HCT116 (cell line): Measurements from ENCODE around the gene TXLNA. TPM values are rescaled to one million over a fixed set of nuclear protein-coding genes. Genes with fewer than 3 reads are reported as not detected.
A peak's percentile ranks its signal among the peaks of the same experiment; 100 is the strongest.

ENCODE experiments used
- ATAC-seq: fragments of 200-7000 bp; cut with Tn5 transposase; 2 replicates; pipeline ENCODE4 v1.9.1; 2020; ENCODE audit warnings: mild to moderate bottlenecking, moderate library complexity
- BruUV-seq: library from RNA; stranded (reverse); fragments of 400-500 nt; replicated peaks from 2 replicates; lab custom pipeline; 2021; lab: Mats Ljungman, UMichigan
- CTCF ChIA-PET: fragments of 300-600 bp; sonication (Branson Sonifier 250); formaldehyde crosslinking; loops from one replicate; lab custom pipeline; 2021; ENCODE audit warnings: antibody characterized with exemption; lab: Charles Lee
- POLR2A ChIA-PET: fragments of 300-600, 350-600 bp; sonication (Branson Sonifier 250); formaldehyde crosslinking; loops from one replicate; lab custom pipeline; 2021; ENCODE audit warnings: antibody characterized with exemption; lab: Charles Lee
- RAD21 ChIA-PET, 2 experiments: fragments of 300-600 bp; sonication (Branson Sonifier 250); formaldehyde crosslinking; loops; one replicate each; lab custom pipeline; 2023; ENCODE audit warnings: low total read pairs in 2 of 2; ENCODE audit not compliant: uncharacterized antibody in 2 of 2, unreplicated experiment in 2 of 2, low non-redundant PET in 1 of 2; lab: Charles Lee
- DNase-seq: peaks from one replicate; pipeline ENCODE4 v3.0.0-alpha.2; 2010; ENCODE audit warnings: low read depth, low spot score
- H2AFZ ChIP-seq: fragments of 200-600 bp; shearing (Covaris generic), sonication (generic); 2 replicates; pipeline ENCODE4 v1.6.1; 2017; ENCODE audit warnings: low read depth, mixed run types, mixed read lengths, antibody characterized with exemption, low read length; ENCODE audit not compliant: poor library complexity, severe bottlenecking
- H3K27ac ChIP-seq: 2 replicates; pipeline ENCODE4 v1.5.1; 2012; ENCODE audit warnings: low read depth, low read length
- H3K27me3 ChIP-seq: fragments of 200-600 bp; sonication (generic); 2 replicates; pipeline ENCODE4 v1.6.1; 2016; ENCODE audit warnings: mixed run types, low read length, mixed read lengths; ENCODE audit not compliant: insufficient read depth
- H3K36me3 ChIP-seq, 2 experiments: fragments of 200-500 bp in 1 of 2; fragments of 200-600 bp in 1 of 2; sonication (Bioruptor generic) in 1 of 2; sonication (generic) in 1 of 2; 2 replicates each; pipeline versions ENCODE4 v1.5.1 to v1.6.1; 2014 to 2016; ENCODE audit warnings: low read length in 2 of 2, inconsistent platforms in 1 of 2, mixed read lengths in 1 of 2, mixed run types in 1 of 2; ENCODE audit not compliant: insufficient read depth in 2 of 2, control insufficient read depth in 1 of 2
- H3K4me1 ChIP-seq, 2 experiments: fragments of 200-600 bp in 1 of 2; sonication (generic) in 1 of 2; 2 replicates each; pipeline versions ENCODE4 v1.5.1 to v1.6.1; 2012 to 2017; ENCODE audit warnings: low read length in 2 of 2, inconsistent platforms in 1 of 2, mild to moderate bottlenecking in 1 of 2, mixed read lengths in 1 of 2, mixed run types in 1 of 2, moderate library complexity in 1 of 2; ENCODE audit not compliant: insufficient read depth in 2 of 2, control insufficient read depth in 1 of 2
- H3K4me2 ChIP-seq: fragments of 200-600 bp; sonication (generic); 2 replicates; pipeline ENCODE4 v1.6.1; 2017; ENCODE audit warnings: mixed run types, low read length, mixed read lengths
- H3K4me3 ChIP-seq, 2 experiments: fragments of 200-600 bp in 1 of 2; sonication (generic) in 1 of 2; replicated peaks in 1 of 2; 2 replicates each; pipeline ENCODE4 v1.5.1; 2011 to 2016; ENCODE audit warnings: low read length in 2 of 2, control low read depth in 1 of 2, low read depth in 1 of 2, mild to moderate bottlenecking in 1 of 2, mixed read lengths in 1 of 2, mixed run types in 1 of 2
- H3K79me2 ChIP-seq: fragments of 200-600 bp; sonication (generic); 2 replicates; pipeline ENCODE4 v1.6.1; 2017; ENCODE audit warnings: mild to moderate bottlenecking, mixed run types, low read length, moderate library complexity, mixed read lengths; ENCODE audit not compliant: insufficient read depth
- H3K9ac ChIP-seq: fragments of 200-600 bp; sonication (generic); 2 replicates; pipeline ENCODE4 v1.6.1; 2016; ENCODE audit warnings: low read length, mixed read lengths
- H3K9me2 ChIP-seq: fragments of 200-600 bp; sonication (generic), shearing (Covaris generic); 2 replicates; pipeline ENCODE4 v1.6.1; 2017; ENCODE audit warnings: mixed run types, mild to moderate bottlenecking, moderate library complexity; ENCODE audit not compliant: insufficient read depth
- H3K9me3 ChIP-seq, 2 experiments: fragments of 200-500 bp in 1 of 2; fragments of 200-600 bp in 1 of 2; sonication (Bioruptor generic) in 1 of 2; sonication (generic) in 1 of 2; 2 replicates each; pipeline ENCODE4 v1.6.1; 2014 to 2017; ENCODE audit warnings: low read length in 2 of 2, mixed read lengths in 2 of 2, inconsistent platforms in 1 of 2, low read depth in 1 of 2, mild to moderate bottlenecking in 1 of 2, mixed run types in 1 of 2, moderate library complexity in 1 of 2; ENCODE audit not compliant: control insufficient read depth in 1 of 2, insufficient read depth in 1 of 2
- H4K20me1 ChIP-seq: fragments of 200-600 bp; sonication (generic), shearing (Covaris generic); 2 replicates; pipeline ENCODE4 v1.6.1; 2017; ENCODE audit warnings: mixed run types, mild to moderate bottlenecking, moderate library complexity; ENCODE audit not compliant: insufficient read depth
- ATF3 ChIP-seq: IDR thresholded peaks from 2 replicates; pipeline ENCODE4 v1.6.1; 2012
- CBX3 ChIP-seq: IDR thresholded peaks from 2 replicates; pipeline ENCODE4 v1.6.1; 2012; ENCODE audit warnings: low read depth
- CEBPB ChIP-seq: IDR thresholded peaks from 2 replicates; pipeline ENCODE4 v1.6.1; 2012; ENCODE audit warnings: low read depth
- CTCF ChIP-seq, 3 experiments: fragments of 200-600 bp in 1 of 3; sonication (generic) in 1 of 3; IDR thresholded peaks in 2 of 3; conservative IDR thresholded peaks in 1 of 3; 2 replicates each; pipeline ENCODE4 v1.5.1; 2012 to 2017; ENCODE audit warnings: low read depth in 2 of 3, low read length in 2 of 3, antibody characterized with exemption in 1 of 3, borderline replicate concordance in 1 of 3, control low read depth in 1 of 3, mild to moderate bottlenecking in 1 of 3, mixed read lengths in 1 of 3, mixed run types in 1 of 3, moderate library complexity in 1 of 3; ENCODE audit not compliant: insufficient read depth in 1 of 3
- EGR1 ChIP-seq: IDR thresholded peaks from 2 replicates; pipeline ENCODE4 v1.6.1; 2012; ENCODE audit warnings: low read depth
- EZH2 ChIP-seq: fragments of 200-600 bp; sonication (generic); IDR thresholded peaks from 2 replicates; pipeline ENCODE4 v1.6.1; 2017; ENCODE audit warnings: antibody characterized with exemption, mixed run types
- EZH2phosphoT487 ChIP-seq: fragments of 200-600 bp; IDR thresholded peaks from 2 replicates; pipeline ENCODE4 v1.6.1; 2018; ENCODE audit warnings: antibody characterized with exemption, borderline replicate concordance
- FOSL1 ChIP-seq: IDR thresholded peaks from 2 replicates; pipeline ENCODE4 v1.6.1; 2012; ENCODE audit warnings: low read depth
- JUND ChIP-seq: IDR thresholded peaks from 2 replicates; pipeline ENCODE4 v1.6.1; 2012
- POLR2A ChIP-seq: IDR thresholded peaks from 2 replicates; pipeline ENCODE4 v1.7.0; 2011; ENCODE audit warnings: borderline replicate concordance; ENCODE audit not compliant: insufficient read depth, insufficient read length; ENCODE audit errors: extremely low read depth
- POLR2AphosphoS5 ChIP-seq: IDR thresholded peaks from 2 replicates; pipeline ENCODE4 v1.6.1; 2011; ENCODE audit warnings: mild to moderate bottlenecking, low read depth, low read length, moderate library complexity
- RAD21 ChIP-seq: IDR thresholded peaks from 2 replicates; pipeline ENCODE4 v1.6.1; 2012; ENCODE audit warnings: low read depth, mild to moderate bottlenecking
- REST ChIP-seq: IDR thresholded peaks from 2 replicates; pipeline ENCODE4 v1.6.1; 2012; ENCODE audit warnings: low read depth
- SIN3A ChIP-seq: IDR thresholded peaks from 2 replicates; pipeline ENCODE4 v1.6.1; 2012; ENCODE audit warnings: low read depth
- SRF ChIP-seq: IDR thresholded peaks from 2 replicates; pipeline ENCODE4 v1.6.1; 2012; ENCODE audit warnings: low read depth
- TCF7L2 ChIP-seq: IDR thresholded peaks from 2 replicates; pipeline ENCODE4 v1.7.0; 2011; ENCODE audit warnings: borderline replicate concordance, inconsistent platforms; ENCODE audit not compliant: insufficient read depth, insufficient read length; ENCODE audit errors: extremely low read depth
- YY1 ChIP-seq: IDR thresholded peaks from 2 replicates; pipeline ENCODE4 v1.6.1; 2011; ENCODE audit warnings: low read length, low read depth, moderate library complexity, mild to moderate bottlenecking; ENCODE audit not compliant: insufficient replicate concordance; ENCODE audit errors: extremely low read depth
- ZFX ChIP-seq: fragments of 450-650 bp; IDR thresholded peaks from 2 replicates; pipeline ENCODE4 v1.6.1; 2017
- ZNF274 ChIP-seq: fragments of 200-500 bp; sonication (Bioruptor generic); IDR thresholded peaks from 2 replicates; pipeline ENCODE4 v1.6.1; 2014; ENCODE audit warnings: mild to moderate bottlenecking, low read depth, low read length, inconsistent platforms
- intact Hi-C: fragments of 100-400 bp; cut with micrococcal nuclease; formaldehyde crosslinking; loops from 2 replicates; pipeline ENCODE4 v1.10.0; 2022
- total RNA-seq: library from RNA; stranded (reverse); gene quantifications from one replicate; pipeline ENCODE4 v1.2.1, GENCODE V29; 2021; ENCODE audit not compliant: unreplicated experiment

Gene TXLNA
- total RNA-seq, 1 experiment from 2014 or later: 37.2 TPM

GRCh38 chr1:32181065-32181464, 1.6 kb downstream of the TXLNA start:
- POLR2A ChIA-PET: no interaction called here
- ATAC-seq: no peak
- intact Hi-C loops: no loop called here

More at GRCh38 chr1:32181065-32181464, 1.6 kb downstream of the TXLNA start:
- H3K9ac ChIP-seq: peak overlapping the region; percentile 95
- TF ChIP-seq EGR1 (no peak), ATF3 (no peak), EZH2 (no peak), TCF7L2 (no peak), CBX3 (no peak), YY1 (no peak), CTCF (IDR thresholded peaks at IDR 0.05 in 2 of 3, conservative IDR thresholded peaks at IDR 0.05 in 1 of 3; ENCODE audit: borderline replicate concordance in 1 of 3, insufficient read depth in 1 of 3, low read depth in 2 of 3, low read length in 2 of 3) (no peak), POLR2A (no peak), REST (no peak), RAD21 (no peak), SIN3A (no peak), POLR2AphosphoS5 (no peak), ZNF274 (no peak), SRF (no peak), ZFX (no peak), CEBPB (no peak), EZH2phosphoT487 (no peak), JUND (no peak), FOSL1 (no peak)
- TF ChIP-seq, all 23 proteins: peak for 0
- H3K4me3 ChIP-seq: peak overlapping the region; percentile 85 to 86
- BruUV-seq: TSS peak; percentile 67
- H3K27ac ChIP-seq: peak overlapping the region; percentile 69
- peaks cover 56% of the 10 kb centered on the region for H3K79me2 ChIP-seq
- no peak overlapping the region for H2AFZ ChIP-seq
- H3K9me3 ChIP-seq: no peaks in the 10 kb centered on the region
- H3K36me3 ChIP-seq: peaks cover 26 to 40% of the 10 kb centered on the region in 2 experiments
- CTCF ChIA-PET: no interaction called here
- no peak for DNase-seq
- H3K4me2 ChIP-seq: peak overlapping the region; percentile 95
- RAD21 ChIA-PET: no interaction called here
- H3K4me1 ChIP-seq: peaks cover 15 to 32% of the 10 kb centered on the region in 2 experiments
- no peaks in the 10 kb centered on the region for H3K27me3 ChIP-seq
- no peaks in the 10 kb centered on the region for H3K9me2 ChIP-seq
- peaks cover 9% of the 10 kb centered on the region; the same call in 1 of the 2 replicates for H4K20me1 ChIP-seq
